ENCODE measurements around the gene PPP2R3A. TPM values are rescaled to one million over a fixed set of nuclear protein-coding genes. Genes with fewer than 3 reads are reported as not detected.

PPP2R3A gene
- total and polyA plus RNA-seq, 2 of the 13 experiments (the other 11 are each of a cell fraction or from before 2014, with no cell fraction given) = 0.07 to 0.12 TPM

DNA sequence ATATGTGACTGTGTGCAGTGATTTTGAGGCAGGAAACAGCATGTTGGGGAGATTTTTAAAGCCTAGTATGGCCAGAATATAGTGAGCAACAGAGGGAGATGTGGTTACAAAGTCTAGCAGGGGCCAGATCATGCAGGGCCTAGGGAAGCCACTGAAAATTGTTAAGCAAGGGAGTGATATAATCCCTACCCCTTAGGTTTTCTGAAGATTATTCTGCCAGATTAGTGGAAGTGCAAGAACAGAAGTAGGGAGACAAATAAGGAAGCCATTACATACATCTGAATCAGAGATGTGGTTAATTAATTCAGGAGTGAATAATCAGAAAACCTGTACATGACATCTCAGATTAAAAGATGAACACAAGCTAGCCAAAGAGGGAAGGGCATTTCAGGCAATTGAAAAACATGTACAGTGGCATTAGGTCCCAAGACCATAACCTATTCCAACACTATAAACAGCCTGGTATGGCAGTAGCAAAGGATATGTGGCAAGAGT, 175.8 kb downstream of the PPP2R3A start:
- Histone ChIP-seq H3K9ac (ENCODE audit: insufficient read depth, low read depth, low read length) (no peak overlapping the region), H3K27me3 (ENCODE audit: control insufficient read depth in 1 of 2, insufficient read depth in 2 of 2, low read length in 2 of 2) (no peaks in the 10 kb centered on the region), H2AFZ (ENCODE audit: low read length) (no peak overlapping the region), H3K79me2 (ENCODE audit: insufficient read depth, low read length) (no peaks in the 10 kb centered on the region), H4K20me1 (ENCODE audit: insufficient read depth, low read length) (no peaks in the 10 kb centered on the region), H3K9me3 (ENCODE audit: low read length) (no peaks in the 10 kb centered on the region), H3K4me1 (ENCODE audit: insufficient read depth, low read length) (peaks cover 11% of the 10 kb centered on the region; the same call in 1 of the 2 replicates), H3K4me2 (ENCODE audit: low read depth, low read length) (no peak overlapping the region), H3K36me3 (replicated peaks in 1 of 2; ENCODE audit: control insufficient read depth in 1 of 2, insufficient read depth in 2 of 2, low read length in 2 of 2) (no peaks in the 10 kb centered on the region), H3K27ac (ENCODE audit: extremely low read length, insufficient read depth, low read length) (no peak overlapping the region), H3K4me3 (replicated peaks in 1 of 3; ENCODE audit: insufficient read depth in 1 of 3, low read depth in 2 of 3, low read length in 3 of 3) (no peak overlapping the region)
- ChIA-PET POLR2A (no interaction called here), CTCF (ENCODE audit: low intra/inter-chr PET ratio, low total read pairs) (no interaction called here)
- TF ChIP-seq ZNF576 (CRISPR knock-in tag; IDR thresholded peaks at IDR 0.05) (no peak), SRSF4 (IDR thresholded peaks at IDR 0.05; ENCODE audit: low read depth, low read length, poor library complexity, severe bottlenecking) (no peak), MAF1 (CRISPR knock-in tag; IDR thresholded peaks at IDR 0.05; ENCODE audit: borderline replicate concordance) (no peak), ISL2 (CRISPR knock-in tag; IDR thresholded peaks at IDR 0.05) (no peak), POGK (CRISPR knock-in tag; conservative IDR thresholded peaks at IDR 0.05) (no peak), HMGXB4 (CRISPR knock-in tag; IDR thresholded peaks at IDR 0.05; ENCODE audit: borderline replicate concordance in 1 of 2, low read depth in 1 of 2) (no peak), ZBTB20 (CRISPR knock-in tag; IDR thresholded peaks at IDR 0.05; ENCODE audit: borderline replicate concordance, low read depth) (no peak), GATA4 (IDR thresholded peaks at IDR 0.05; ENCODE audit: borderline replicate concordance, low read depth) (no peak)
- TF ChIP-seq, protein P1, sequence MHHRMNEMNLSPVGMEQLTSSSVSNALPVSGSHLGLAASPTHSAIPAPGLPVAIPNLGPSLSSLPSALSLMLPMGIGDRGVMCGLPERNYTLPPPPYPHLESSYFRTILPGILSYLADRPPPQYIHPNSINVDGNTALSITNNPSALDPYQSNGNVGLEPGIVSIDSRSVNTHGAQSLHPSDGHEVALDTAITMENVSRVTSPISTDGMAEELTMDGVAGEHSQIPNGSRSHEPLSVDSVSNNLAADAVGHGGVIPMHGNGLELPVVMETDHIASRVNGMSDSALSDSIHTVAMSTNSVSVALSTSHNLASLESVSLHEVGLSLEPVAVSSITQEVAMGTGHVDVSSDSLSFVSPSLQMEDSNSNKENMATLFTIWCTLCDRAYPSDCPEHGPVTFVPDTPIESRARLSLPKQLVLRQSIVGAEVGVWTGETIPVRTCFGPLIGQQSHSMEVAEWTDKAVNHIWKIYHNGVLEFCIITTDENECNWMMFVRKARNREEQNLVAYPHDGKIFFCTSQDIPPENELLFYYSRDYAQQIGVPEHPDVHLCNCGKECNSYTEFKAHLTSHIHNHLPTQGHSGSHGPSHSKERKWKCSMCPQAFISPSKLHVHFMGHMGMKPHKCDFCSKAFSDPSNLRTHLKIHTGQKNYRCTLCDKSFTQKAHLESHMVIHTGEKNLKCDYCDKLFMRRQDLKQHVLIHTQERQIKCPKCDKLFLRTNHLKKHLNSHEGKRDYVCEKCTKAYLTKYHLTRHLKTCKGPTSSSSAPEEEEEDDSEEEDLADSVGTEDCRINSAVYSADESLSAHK (CRISPR knock-in tag; IDR thresholded peaks at IDR 0.05; ENCODE audit: borderline replicate concordance) = no peak
- TF ChIP-seq, protein P2, sequence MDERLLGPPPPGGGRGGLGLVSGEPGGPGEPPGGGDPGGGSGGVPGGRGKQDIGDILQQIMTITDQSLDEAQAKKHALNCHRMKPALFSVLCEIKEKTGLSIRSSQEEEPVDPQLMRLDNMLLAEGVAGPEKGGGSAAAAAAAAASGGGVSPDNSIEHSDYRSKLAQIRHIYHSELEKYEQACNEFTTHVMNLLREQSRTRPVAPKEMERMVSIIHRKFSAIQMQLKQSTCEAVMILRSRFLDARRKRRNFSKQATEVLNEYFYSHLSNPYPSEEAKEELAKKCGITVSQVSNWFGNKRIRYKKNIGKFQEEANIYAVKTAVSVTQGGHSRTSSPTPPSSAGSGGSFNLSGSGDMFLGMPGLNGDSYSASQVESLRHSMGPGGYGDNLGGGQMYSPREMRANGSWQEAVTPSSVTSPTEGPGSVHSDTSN (CRISPR knock-in tag; IDR thresholded peaks at IDR 0.05) = no peak
- FAIRE-seq (no peak), ATAC-seq (no peak; the same call in 2 of the 3 replicates), DNase-seq (ENCODE audit: low spot score) (no peak)
- no TSS peak for BruUV-seq (replicated peaks)
- intact Hi-C loops (cut with micrococcal nuclease; ENCODE audit: unreplicated experiment) = no loop called here
- in situ Hi-C loops (cut with HindIII; ENCODE audit: extremely low pct_ligation_motif_present, low pct_unique_long_range_greater_than_20kb) = no loop called here

All from HepG2 (cell line).